PC-9 (cell line): ENCODE data around the gene USP49. TPM values are rescaled to one million over a fixed set of nuclear protein-coding genes. Genes with fewer than 3 reads are reported as not detected.
"Not testable (repeated sequence)": the region's sequence is repeated elsewhere in the genome, so short reads cannot be mapped to it uniquely, and the experiment has no call there.

Experiments
- BruUV-seq: library from RNA; stranded (reverse); fragments of 400-500 nt; replicated peaks from 2 replicates; lab custom pipeline; 2021; lab: Mats Ljungman, UMichigan
- CTCF ChIA-PET: fragments of 300-600 bp; sonication (Branson Sonifier 250); formaldehyde crosslinking; loops from one replicate; lab custom pipeline; 2022; ENCODE audit warnings: antibody characterized with exemption; lab: Charles Lee
- POLR2A ChIA-PET: fragments of 300-600 bp; sonication (Branson Sonifier 250); formaldehyde crosslinking; loops from one replicate; lab custom pipeline; 2022; ENCODE audit warnings: antibody characterized with exemption; ENCODE audit not compliant: unreplicated experiment; lab: Charles Lee
- DNase-seq, 2 experiments: peaks; one replicate each; pipeline versions ENCODE4 v3.0.0 to v3.0.0-alpha.2; 2015 to 2022; ENCODE audit warnings: mixed read lengths in 1 of 2
- H2AFZ ChIP-seq: fragments of 200-600 bp; sonication (generic); 2 replicates; pipeline ENCODE4 v1.8.1; 2017; ENCODE audit warnings: antibody characterized with exemption
- H3F3A ChIP-seq: fragments of 200-600 bp; sonication (generic); 2 replicates; pipeline ENCODE4 v1.8.1; 2017; ENCODE audit warnings: antibody characterized with exemption, mild to moderate bottlenecking, low read depth; ENCODE audit not compliant: insufficient read depth
- H3K27ac ChIP-seq: fragments of 200-600 bp; sonication (generic); 2 replicates; pipeline ENCODE4 v1.6.1; 2016; ENCODE audit warnings: mixed run types
- H3K27me3 ChIP-seq: fragments of 200-600 bp; sonication (generic); 2 replicates; pipeline ENCODE4 v1.6.1; 2016; ENCODE audit warnings: low read depth, mixed run types; ENCODE audit not compliant: insufficient read depth
- H3K36me3 ChIP-seq: fragments of 200-600 bp; sonication (generic); 2 replicates; pipeline ENCODE4 v1.6.1; 2016; ENCODE audit warnings: low read depth, mixed run types
- H3K4me1 ChIP-seq: fragments of 200-600 bp; sonication (generic); replicated peaks from 2 replicates; pipeline ENCODE4 v1.6.1; 2016; ENCODE audit warnings: mixed run types; ENCODE audit not compliant: insufficient read depth
- H3K4me2 ChIP-seq: fragments of 200-600 bp; sonication (generic); 2 replicates; pipeline ENCODE4 v1.6.1; 2017; ENCODE audit warnings: mixed run types
- H3K4me3 ChIP-seq: fragments of 200-600 bp; sonication (generic); 2 replicates; pipeline ENCODE4 v1.6.1; 2016; ENCODE audit warnings: mixed run types
- H3K79me2 ChIP-seq: fragments of 200-600 bp; sonication (generic); 2 replicates; pipeline ENCODE4 v1.6.1; 2017; ENCODE audit warnings: low read depth, mixed run types
- H3K9me2 ChIP-seq: fragments of 200-600 bp; sonication (generic); 2 replicates; pipeline ENCODE4 v1.8.1; 2017; ENCODE audit warnings: mild to moderate bottlenecking; ENCODE audit not compliant: insufficient read depth
- H3K9me3 ChIP-seq: fragments of 200-600 bp; sonication (generic); 2 replicates; pipeline ENCODE4 v1.8.1; 2016; ENCODE audit warnings: low read depth; ENCODE audit not compliant: insufficient read depth
- H4K20me1 ChIP-seq: fragments of 200-600 bp; sonication (generic); 2 replicates; pipeline ENCODE4 v1.8.1; 2017; ENCODE audit not compliant: insufficient read depth
- EZH2 ChIP-seq: fragments of 200-600 bp; sonication (generic); IDR thresholded peaks from 2 replicates; pipeline ENCODE4 v1.8.0; 2017; ENCODE audit warnings: antibody characterized with exemption, low read depth
- intact Hi-C: fragments of 100-400 bp; cut with micrococcal nuclease; formaldehyde crosslinking; loops from one replicate; pipeline ENCODE4 v1.10.0; 2022; ENCODE audit not compliant: unreplicated experiment
- total RNA-seq: library from RNA; stranded (reverse); gene quantifications from 2 replicates; pipeline ENCODE4 v1.2.3, GENCODE V29; 2021
- TF ChIP-seq, protein P1 (sequence below): fragments of 200-600 bp; sonication (generic); conservative IDR thresholded peaks from 2 replicates; pipeline ENCODE4 v1.6.1; 2017; ENCODE audit warnings: mixed run types, antibody characterized with exemption, mild to moderate bottlenecking, moderate library complexity

USP49 gene
- total RNA-seq, 1 experiment from 2014 or later = 10.9 TPM

DNA sequence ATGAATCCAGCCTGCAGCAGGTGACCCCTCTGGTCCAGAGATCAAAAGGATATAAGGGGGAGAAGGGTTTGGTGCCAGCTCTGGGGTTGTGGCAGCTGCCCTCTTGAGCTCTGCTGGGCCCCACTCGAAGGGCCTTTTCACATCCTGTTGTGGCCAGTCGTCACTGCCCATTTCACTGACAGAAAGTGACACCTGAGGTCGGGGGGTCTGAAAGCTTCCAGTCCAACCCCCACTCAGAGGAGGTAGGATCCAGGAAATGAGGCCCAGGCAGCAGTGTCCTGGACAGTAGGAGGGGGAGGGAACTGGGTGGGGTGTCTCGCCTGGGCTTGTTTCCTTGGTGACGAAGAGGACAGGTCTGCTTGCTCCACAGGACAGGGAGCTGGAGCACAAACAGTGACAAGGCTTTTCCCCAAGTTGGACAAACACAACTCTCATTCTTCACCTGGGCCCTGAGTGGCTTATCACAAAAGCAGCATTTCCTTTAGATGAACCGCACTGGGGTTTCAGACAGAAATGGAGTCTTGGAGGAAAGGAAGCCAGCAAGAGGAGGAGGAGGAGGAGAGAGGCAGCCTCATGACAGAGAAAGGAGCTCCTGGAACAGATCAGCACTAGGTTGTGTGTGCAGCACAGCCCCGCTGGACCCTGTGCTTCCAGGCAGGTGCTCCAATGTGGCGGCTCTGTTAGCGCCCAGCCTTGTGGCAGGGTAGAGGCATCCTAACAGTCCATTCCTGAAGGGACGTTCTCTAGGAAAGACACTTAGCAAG lies 126.4 kb downstream of the USP49 start:
- H3K79me2 ChIP-seq = no peaks in the 10 kb centered on the region
- peaks cover 14% of the 10 kb centered on the region; the same call in 1 of the 2 replicates for H3F3A ChIP-seq
- no peak for DNase-seq
- no peak overlapping the region for H2AFZ ChIP-seq
- ChIA-PET POLR2A (interaction anchor here (0.5 to 0.7 kb wide), 4 partner anchors 7 to 374 kb away, joined by 3 to 4 read pairs (median 3); partner anchors contain the start of gene C6orf132), CTCF (no interaction called here)
- H3K4me2 ChIP-seq = no peak overlapping the region
- H3K9me2 ChIP-seq = no peaks in the 10 kb centered on the region
- no peak overlapping the region for H3K4me3 ChIP-seq
- H4K20me1 ChIP-seq = no peaks in the 10 kb centered on the region
- no peaks in the 10 kb centered on the region for H3K9me3 ChIP-seq
- no peaks in the 10 kb centered on the region for H3K27me3 ChIP-seq
- H3K4me1 ChIP-seq = peaks cover 27% of the 10 kb centered on the region
- intact Hi-C loops = no loop called here
- no TSS peak for BruUV-seq
- H3K36me3 ChIP-seq = no peaks in the 10 kb centered on the region
- TF ChIP-seq EZH2 = no peak
- TF ChIP-seq, protein P1, sequence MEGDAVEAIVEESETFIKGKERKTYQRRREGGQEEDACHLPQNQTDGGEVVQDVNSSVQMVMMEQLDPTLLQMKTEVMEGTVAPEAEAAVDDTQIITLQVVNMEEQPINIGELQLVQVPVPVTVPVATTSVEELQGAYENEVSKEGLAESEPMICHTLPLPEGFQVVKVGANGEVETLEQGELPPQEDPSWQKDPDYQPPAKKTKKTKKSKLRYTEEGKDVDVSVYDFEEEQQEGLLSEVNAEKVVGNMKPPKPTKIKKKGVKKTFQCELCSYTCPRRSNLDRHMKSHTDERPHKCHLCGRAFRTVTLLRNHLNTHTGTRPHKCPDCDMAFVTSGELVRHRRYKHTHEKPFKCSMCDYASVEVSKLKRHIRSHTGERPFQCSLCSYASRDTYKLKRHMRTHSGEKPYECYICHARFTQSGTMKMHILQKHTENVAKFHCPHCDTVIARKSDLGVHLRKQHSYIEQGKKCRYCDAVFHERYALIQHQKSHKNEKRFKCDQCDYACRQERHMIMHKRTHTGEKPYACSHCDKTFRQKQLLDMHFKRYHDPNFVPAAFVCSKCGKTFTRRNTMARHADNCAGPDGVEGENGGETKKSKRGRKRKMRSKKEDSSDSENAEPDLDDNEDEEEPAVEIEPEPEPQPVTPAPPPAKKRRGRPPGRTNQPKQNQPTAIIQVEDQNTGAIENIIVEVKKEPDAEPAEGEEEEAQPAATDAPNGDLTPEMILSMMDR = no peak
- H3K27ac ChIP-seq = no peak overlapping the region

DNA sequence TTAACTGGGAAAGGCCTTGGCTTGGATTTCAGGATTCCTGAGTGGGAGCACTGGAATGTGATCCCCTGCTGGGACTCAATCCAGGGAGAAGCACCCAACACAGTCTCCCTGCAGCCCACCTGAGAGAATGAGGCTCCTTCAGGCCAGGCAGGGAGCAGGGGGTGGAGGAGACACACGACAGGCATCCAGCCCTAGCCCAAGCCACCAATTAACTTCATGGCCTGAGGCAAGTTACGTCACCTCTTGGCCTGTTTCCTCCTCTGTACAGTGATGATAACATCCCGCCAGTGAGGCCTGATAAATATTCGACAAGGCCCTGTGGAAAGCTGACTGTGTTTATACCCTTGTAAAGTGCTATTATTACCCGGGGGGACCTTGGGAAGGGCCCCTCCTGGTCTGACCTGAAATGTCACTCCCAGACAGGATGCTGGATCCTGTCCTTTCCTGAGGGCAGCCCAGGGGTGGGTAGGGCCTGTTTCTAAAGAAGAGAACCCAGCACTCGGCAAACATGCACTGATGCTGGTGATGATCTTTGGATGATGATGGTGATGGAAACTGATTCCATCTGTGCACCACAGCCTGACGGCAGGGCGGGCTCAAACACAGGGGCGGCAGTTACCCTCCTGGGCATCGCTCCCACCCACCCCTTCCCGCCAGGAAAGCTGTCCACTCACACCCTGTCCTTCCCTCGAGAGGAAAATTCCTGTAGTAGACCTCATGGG lies 127.9 kb downstream of the USP49 start:
- CTCF ChIA-PET = no interaction called here
- H3K27me3 ChIP-seq = no peaks in the 10 kb centered on the region
- DNase-seq = peak; percentile 79 to 86
- no peak overlapping the region for H2AFZ ChIP-seq
- H3K27ac ChIP-seq = no peak overlapping the region
- TF ChIP-seq EZH2 = no peak
- TF ChIP-seq, protein P1 = no peak
- peak overlapping the region; percentile 40 for H3K4me2 ChIP-seq
- no peaks in the 10 kb centered on the region for H3K9me2 ChIP-seq
- peaks cover 27% of the 10 kb centered on the region for H3K4me1 ChIP-seq
- no peak overlapping the region for H3K4me3 ChIP-seq
- H3K9me3 ChIP-seq = no peaks in the 10 kb centered on the region
- no peaks in the 10 kb centered on the region for H4K20me1 ChIP-seq
- no TSS peak for BruUV-seq
- H3K36me3 ChIP-seq = no peaks in the 10 kb centered on the region
- H3K79me2 ChIP-seq = no peaks in the 10 kb centered on the region
- intact Hi-C loops = no loop called here
- peaks cover 14% of the 10 kb centered on the region; the same call in 1 of the 2 replicates for H3F3A ChIP-seq
- POLR2A ChIA-PET = no interaction called here

DNA sequence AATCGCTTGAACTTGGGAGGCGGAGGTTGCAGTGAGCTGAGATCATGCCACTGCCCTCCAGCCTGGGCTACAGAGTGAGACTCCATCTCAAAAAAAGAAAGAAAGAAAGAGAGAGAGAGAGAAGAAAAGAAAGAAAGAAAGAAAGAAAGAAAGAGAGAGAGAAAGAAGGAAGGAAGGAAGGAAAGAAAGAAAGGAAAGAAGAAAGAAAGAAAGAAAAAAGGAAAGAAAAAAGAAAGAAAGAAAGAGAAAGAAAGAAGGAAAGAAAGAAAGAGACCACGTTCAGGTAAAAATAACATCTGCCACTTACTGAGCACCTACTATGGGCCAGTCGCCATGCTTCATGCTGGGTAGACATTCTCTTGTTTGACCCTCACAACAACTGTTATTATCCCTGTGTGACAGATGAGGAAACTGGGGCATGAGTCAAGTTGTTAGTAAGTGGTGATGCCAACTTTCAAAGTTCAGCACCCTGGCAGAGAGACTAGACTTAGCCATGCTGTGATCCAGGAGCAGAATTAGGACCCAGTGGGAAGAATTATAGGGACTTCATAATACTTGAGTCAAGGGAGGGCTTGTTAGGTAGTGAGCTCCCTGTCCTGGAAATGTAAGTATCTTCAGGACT lies 129.0 kb downstream of the USP49 start:
- H3K4me3 ChIP-seq, POLR2A ChIA-PET, CTCF ChIA-PET, H4K20me1 ChIP-seq, H3K79me2 ChIP-seq, H2AFZ ChIP-seq, H3K9me2 ChIP-seq, BruUV-seq, H3K9me3 ChIP-seq, H3K27ac ChIP-seq, intact Hi-C loops, H3K27me3 ChIP-seq, H3K36me3 ChIP-seq: not testable (repeated sequence)
- peaks cover 14% of the 10 kb centered on the region; the same call in 1 of the 2 replicates for H3F3A ChIP-seq
- peak in 1 of 2 experiments; percentile 50 for DNase-seq
- peak overlapping the region; percentile 40; the same call in 1 of the 2 replicates for H3K4me2 ChIP-seq
- peaks cover 27% of the 10 kb centered on the region for H3K4me1 ChIP-seq
